Endodermal cell (in vitro differentiated cells): ENCODE results near the gene SNX9. TPM values are rescaled to one million over a fixed set of nuclear protein-coding genes. Genes with fewer than 3 reads are reported as not detected.
"Not testable (repeated sequence)": the region's sequence is repeated elsewhere in the genome, so short reads cannot be mapped to it uniquely, and the experiment has no call there.

Source experiments
- DNase-seq: peaks from one replicate; pipeline ENCODE4 v3.0.0-alpha.2; 2017
- H3K27ac ChIP-seq: 2 replicates; pipeline ENCODE4 v1.5.1; 2013; ENCODE audit warnings: mild to moderate bottlenecking, low read depth, low read length, moderate library complexity
- H3K27me3 ChIP-seq: 2 replicates; pipeline ENCODE4 v1.6.1; 2013; ENCODE audit warnings: mild to moderate bottlenecking, low read length, moderate library complexity; ENCODE audit not compliant: insufficient read depth, control insufficient read depth, poor library complexity, severe bottlenecking
- H3K36me3 ChIP-seq: 2 replicates; pipeline ENCODE4 v1.7.0; 2013; ENCODE audit warnings: mild to moderate bottlenecking, low read length, moderate library complexity; ENCODE audit not compliant: control insufficient read depth, insufficient read depth
- H3K4me1 ChIP-seq: one replicate; pipeline ENCODE4 v1.7.0; 2013; ENCODE audit warnings: low read length; ENCODE audit not compliant: control insufficient read depth, insufficient read depth
- H3K4me3 ChIP-seq: 2 replicates; pipeline ENCODE4 v1.5.1; 2013; ENCODE audit warnings: mild to moderate bottlenecking, low read length, moderate library complexity
- H3K9ac ChIP-seq: 2 replicates; pipeline ENCODE4 v1.6.1; 2013; ENCODE audit warnings: mild to moderate bottlenecking, low read length, moderate library complexity; ENCODE audit not compliant: poor library complexity, severe bottlenecking; ENCODE audit errors: extremely low read depth
- H3K9me3 ChIP-seq: 2 replicates; pipeline ENCODE4 v1.6.1; 2013; ENCODE audit warnings: mild to moderate bottlenecking, low read length, moderate library complexity; ENCODE audit not compliant: control insufficient read depth
- H3K27ac Mint-ChIP-seq: 2 replicates; pipeline ENCODE4 v1.8.0; 2020; ENCODE audit warnings: mixed read lengths
- H3K27me3 Mint-ChIP-seq: 2 replicates; pipeline ENCODE4 v1.8.0; 2021; ENCODE audit warnings: mild to moderate bottlenecking, mixed read lengths; ENCODE audit not compliant: insufficient read depth
- H3K36me3 Mint-ChIP-seq: 2 replicates; pipeline ENCODE4 v1.8.0; 2020; ENCODE audit warnings: low read depth, mixed read lengths
- H3K4me1 Mint-ChIP-seq: 2 replicates; pipeline ENCODE4 v1.8.0; 2020; ENCODE audit warnings: mixed read lengths
- H3K4me3 Mint-ChIP-seq: 2 replicates; pipeline ENCODE4 v1.8.0; 2020; ENCODE audit warnings: mild to moderate bottlenecking, moderate library complexity, mixed read lengths
- H3K9me3 Mint-ChIP-seq: 2 replicates; pipeline ENCODE4 v1.8.0; 2020; ENCODE audit warnings: mild to moderate bottlenecking, mixed read lengths
- CTCF ChIP-seq: fragments of 200-600 bp; sonication (generic); conservative IDR thresholded peaks from 2 replicates; pipeline ENCODE4 v1.5.0; 2021; ENCODE audit warnings: antibody characterized with exemption, mild to moderate bottlenecking
- WGBS, 2 experiments: methylation state at CpG; one replicate each; pipeline versions ENCODE4 v1.1.5 to v1.1.7; 2013; ENCODE audit warnings: missing lambda C conversion rate in 2 of 2, mixed read lengths in 1 of 2; ENCODE audit not compliant: insufficient coverage in 1 of 2, insufficient read length in 1 of 2; 5-methylcytosine and 5-hydroxymethylcytosine counted together
- total RNA-seq, 2 donors: library from RNA; stranded (reverse); fragmentation: NEBNext Ultra II Directional in 1 of 2; extraction: Animal tissue kit (Norgen Biotek cat#: 25700) in 1 of 2; gene quantifications; 2 replicates in 1 of 2; 3 replicates in 1 of 2; pipeline ENCODE4 v1.2.1, GENCODE V29; 2021

SNX9 gene
- total RNA-seq, 2 donors from 2014 or later: 30.6 to 33.0 TPM

- Mint-ChIP-seq H3K27me3 (no peaks in the 10 kb centered on the region), H3K4me1 (peaks cover 4% of the 10 kb centered on the region), H3K36me3 (peaks cover 65% of the 10 kb centered on the region), H3K27ac (no peak overlapping the region), H3K9me3 (no peaks in the 10 kb centered on the region), H3K4me3 (no peak overlapping the region)
- Histone ChIP-seq H3K4me3 (no peak overlapping the region), H3K9ac (no peak overlapping the region), H3K9me3 (no peaks in the 10 kb centered on the region), H3K4me1 (peaks cover 6% of the 10 kb centered on the region), H3K27me3 (no peaks in the 10 kb centered on the region), H3K36me3 (peaks cover 90% of the 10 kb centered on the region), H3K27ac (no peak overlapping the region)
- DNase-seq: no peak
- 87 to 100% methylated on average over 1 to 2 of the region's 2 CpGs for WGBS, 2 experiments
- no peak for TF ChIP-seq CTCF
Observed at GRCh38 chr6:157935786-157936185, 112.7 kb downstream of the SNX9 start.

- peaks cover 10% of the 10 kb centered on the region for H3K4me1 ChIP-seq
- peaks cover 90% of the 10 kb centered on the region for H3K36me3 ChIP-seq
- 80 to 89% methylated on average over 1 to 2 of the region's 3 CpGs for WGBS, 2 experiments
Observed at GRCh38 chr6:157937318-157937717, 114.3 kb downstream of the SNX9 start.

GRCh38 chr6:157937916-157938315 lies 114.9 kb downstream of the SNX9 start:
- Histone ChIP-seq H3K9me3 (no peaks in the 10 kb centered on the region), H3K27ac (no peak overlapping the region), H3K4me1 (peaks cover 10% of the 10 kb centered on the region), H3K27me3 (no peaks in the 10 kb centered on the region), H3K4me3 (no peak overlapping the region), H3K36me3 (peaks cover 92% of the 10 kb centered on the region), H3K9ac (no peak overlapping the region)
- Mint-ChIP-seq H3K4me1 (peaks cover 5% of the 10 kb centered on the region), H3K27me3 (no peaks in the 10 kb centered on the region), H3K4me3 (no peak overlapping the region), H3K9me3 (no peaks in the 10 kb centered on the region), H3K27ac (no peak overlapping the region), H3K36me3 (peaks cover 66% of the 10 kb centered on the region)
- no peak for TF ChIP-seq CTCF
- no peak for DNase-seq
- WGBS, 2 experiments: 93 to 97% methylated on average over 5 to 6 of the region's 6 CpGs

More at GRCh38 chr6:157937318-157937717, 114.3 kb downstream of the SNX9 start:
- no peak for DNase-seq
- H3K27ac Mint-ChIP-seq: no peak overlapping the region
- no peaks in the 10 kb centered on the region for H3K27me3 Mint-ChIP-seq
- H3K27ac ChIP-seq: no peak overlapping the region
- peaks cover 67% of the 10 kb centered on the region for H3K36me3 Mint-ChIP-seq
- H3K4me3 ChIP-seq: no peak overlapping the region
- no peaks in the 10 kb centered on the region for H3K9me3 Mint-ChIP-seq
- no peak for TF ChIP-seq CTCF
- H3K4me1 Mint-ChIP-seq: peaks cover 5% of the 10 kb centered on the region
- H3K9me3 ChIP-seq: no peaks in the 10 kb centered on the region
- H3K27me3 ChIP-seq: no peaks in the 10 kb centered on the region
- no peak overlapping the region for H3K9ac ChIP-seq
- H3K4me3 Mint-ChIP-seq: no peak overlapping the region

- Histone ChIP-seq H3K36me3 (peaks cover 91% of the 10 kb centered on the region), H3K4me1 (peaks cover 10% of the 10 kb centered on the region)
- H3K27me3 ChIP-seq, H3K4me3 Mint-ChIP-seq, H3K27me3 Mint-ChIP-seq, H3K4me1 Mint-ChIP-seq, H3K9ac ChIP-seq, H3K9me3 ChIP-seq, H3K4me3 ChIP-seq, H3K9me3 Mint-ChIP-seq, H3K27ac ChIP-seq, DNase-seq: not testable (repeated sequence)
- WGBS, 2 experiments: 94 to 96% methylated on average over 10 to 12 of the region's 12 CpGs
- peak overlapping the region; percentile 13 for H3K27ac Mint-ChIP-seq
- peaks cover 70% of the 10 kb centered on the region for H3K36me3 Mint-ChIP-seq
Observed at GRCh38 chr6:157940375-157941036, 117.5 kb downstream of the SNX9 start.
